Cardiac fibroblast (primary cell): ENCODE data around the gene ARHGEF33.

Experiments used
- DNase-seq, 2 donors: peaks; one replicate each; pipeline versions ENCODE4 v3.0.0 to v3.0.0-alpha.2; 2010; ENCODE audit warnings: low read depth in 2 of 2
- H3K4me3 ChIP-seq, 2 donors: replicated peaks in 1 of 2; 1 replicate in 1 of 2; 2 replicates in 1 of 2; pipeline ENCODE4 v1.5.1; 2011; ENCODE audit warnings: low read depth in 2 of 2, low read length in 2 of 2, mild to moderate bottlenecking in 2 of 2, moderate library complexity in 1 of 2
- CTCF ChIP-seq: IDR thresholded peaks from one replicate; pipeline ENCODE4 v1.5.1; 2011; ENCODE audit warnings: low read depth, mild to moderate bottlenecking, low read length, inconsistent platforms

ARHGEF33 gene

GRCh38 chr2:39017334-39017733 lies 127.7 kb downstream of the ARHGEF33 start:
- no peak for TF ChIP-seq CTCF
- DNase-seq, result no peak
- no peak overlapping the region for H3K4me3 ChIP-seq

GRCh38 chr2:39018638-39019037 lies 129.0 kb downstream of the ARHGEF33 start:
- DNase-seq, result no peak
- no peak overlapping the region for H3K4me3 ChIP-seq
- TF ChIP-seq CTCF, result no peak

GRCh38 chr2:39020383-39020782 lies 130.7 kb downstream of the ARHGEF33 start:
- H3K4me3 ChIP-seq, result no peak overlapping the region
- TF ChIP-seq CTCF, result no peak
- no peak for DNase-seq

- DNase-seq, result no peak
- no peak overlapping the region for H3K4me3 ChIP-seq
- TF ChIP-seq CTCF, result no peak
These were observed 133.1 kb downstream of the ARHGEF33 start for GRCh38 chr2:39022642-39023235.

- H3K4me3 ChIP-seq, result no peak overlapping the region
- no peak for DNase-seq
- no peak for TF ChIP-seq CTCF
These were observed 134.0 kb downstream of the ARHGEF33 start for GRCh38 chr2:39023649-39024048.

- no peak for TF ChIP-seq CTCF
- peak in 1 of 2 donors; percentile 31 for DNase-seq
- H3K4me3 ChIP-seq, result no peak overlapping the region
These were observed 135.2 kb downstream of the ARHGEF33 start for GRCh38 chr2:39024833-39025232.
